ENCODE results near the gene ELMOD3. TPM values are rescaled to one million over a fixed set of nuclear protein-coding genes. Genes with fewer than 3 reads are reported as not detected.

Gene ELMOD3
- polyA plus RNA-seq, 2 of the 4 experiments (the other 2 are of a cell fraction): 17.8 to 29.9 TPM

GRCh38 chr2:85401464-85401805 is 46.9 kb downstream of the ELMOD3 start:
- Histone ChIP-seq H3K4me3 (no peak overlapping the region), H3K4me2 (no peak overlapping the region), H3K9me3 (peaks cover 12% of the 10 kb centered on the region; the same call in 2 of the 3 replicates), H3K4me1 (no peaks in the 10 kb centered on the region), H3K27ac (no peak overlapping the region)
- no peak for DNase-seq (ENCODE audit: low read depth in 1 of 2, low spot score in 1 of 2)
- TF ChIP-seq RAD21 (conservative IDR thresholded peaks at IDR 0.05 in 1 of 2, IDR thresholded peaks at IDR 0.05 in 1 of 2) (no peak), NR3C1 (IDR thresholded peaks at IDR 0.05) (no peak), FOXS1 (CRISPR knock-in tag; IDR thresholded peaks at IDR 0.05) (no peak), HOXB13 (CRISPR knock-in tag; IDR thresholded peaks at IDR 0.05; ENCODE audit: low read depth) (no peak), ZFP36 (IDR thresholded peaks at IDR 0.05; ENCODE audit: borderline replicate concordance, partially characterized antibody) (no peak), EHF (CRISPR knock-in tag; IDR thresholded peaks at IDR 0.05) (no peak), EP300 (IDR thresholded peaks at IDR 0.05) (no peak), MAZ (IDR thresholded peaks at IDR 0.05; ENCODE audit: borderline replicate concordance, low read depth, low read length) (no peak), SREBF2 (IDR thresholded peaks at IDR 0.05) (no peak), NPAS2 (CRISPR knock-in tag; IDR thresholded peaks at IDR 0.05; ENCODE audit: borderline replicate concordance) (no peak), SMC3 (IDR thresholded peaks at IDR 0.05) (no peak), HOXB5 (CRISPR knock-in tag; IDR thresholded peaks at IDR 0.05) (no peak), HEYL (CRISPR knock-in tag; IDR thresholded peaks at IDR 0.05) (no peak), KDM5A (IDR thresholded peaks at IDR 0.05) (no peak), RARB (CRISPR knock-in tag; IDR thresholded peaks at IDR 0.05) (no peak)
- TF ChIP-seq, protein P1, sequence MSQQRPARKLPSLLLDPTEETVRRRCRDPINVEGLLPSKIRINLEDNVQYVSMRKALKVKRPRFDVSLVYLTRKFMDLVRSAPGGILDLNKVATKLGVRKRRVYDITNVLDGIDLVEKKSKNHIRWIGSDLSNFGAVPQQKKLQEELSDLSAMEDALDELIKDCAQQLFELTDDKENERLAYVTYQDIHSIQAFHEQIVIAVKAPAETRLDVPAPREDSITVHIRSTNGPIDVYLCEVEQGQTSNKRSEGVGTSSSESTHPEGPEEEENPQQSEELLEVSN (IDR thresholded peaks at IDR 0.05; ENCODE audit: borderline replicate concordance, low read depth): no peak
- TF ChIP-seq, protein P2, sequence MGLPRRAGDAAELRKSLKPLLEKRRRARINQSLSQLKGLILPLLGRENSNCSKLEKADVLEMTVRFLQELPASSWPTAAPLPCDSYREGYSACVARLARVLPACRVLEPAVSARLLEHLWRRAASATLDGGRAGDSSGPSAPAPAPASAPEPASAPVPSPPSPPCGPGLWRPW (IDR thresholded peaks at IDR 0.05): no peak
- POLR2A ChIA-PET: no interaction called here
- WGBS (ENCODE audit: missing lambda C conversion rate): 85% methylated on average over 7 of the region's 7 CpGs
- peak; percentile 15 to 39; a peak in 2 of 6 replicates for ATAC-seq
- no peak for FAIRE-seq
- CTCF ChIA-PET: interaction anchor here (0.8 to 41.9 kb wide), 6 partner anchors 11 to 334 kb away, joined by 3 to 1185 read pairs (median 9); partner anchors contain the start of genes GGCX and MAT2A

GRCh38 chr2:85401844-85402243 is 47.3 kb downstream of the ELMOD3 start:
- Histone ChIP-seq H3K4me2 (no peak overlapping the region), H3K4me3 (no peak overlapping the region), H3K27ac (no peak overlapping the region), H3K4me1 (no peaks in the 10 kb centered on the region), H3K9me3 (peaks cover 12% of the 10 kb centered on the region; the same call in 2 of the 3 replicates)
- ChIA-PET POLR2A (no interaction called here), CTCF (interaction anchor here (1.1 to 41.9 kb wide), 4 partner anchors 11 to 335 kb away, joined by 3 to 1185 read pairs (median 15); partner anchors contain the start of genes GGCX and MAT2A)
- TF ChIP-seq EP300 (IDR thresholded peaks at IDR 0.05) (no peak), TP53 (CRISPR knock-in tag; IDR thresholded peaks at IDR 0.05) (no peak), ZFP36 (IDR thresholded peaks at IDR 0.05; ENCODE audit: borderline replicate concordance, partially characterized antibody) (no peak), MYC (IDR thresholded peaks at IDR 0.05; ENCODE audit: borderline replicate concordance, low read length) (no peak), PBX3 (IDR thresholded peaks at IDR 0.05) (no peak), BCL3 (IDR thresholded peaks at IDR 0.05) (no peak), HOXA7 (CRISPR knock-in tag; IDR thresholded peaks at IDR 0.05) (no peak), HDAC2 (IDR thresholded peaks at IDR 0.05) (no peak), SREBF2 (IDR thresholded peaks at IDR 0.05) (no peak), GATA3 (IDR thresholded peaks at IDR 0.05; ENCODE audit: borderline replicate concordance) (no peak)
- TF ChIP-seq, protein P3, sequence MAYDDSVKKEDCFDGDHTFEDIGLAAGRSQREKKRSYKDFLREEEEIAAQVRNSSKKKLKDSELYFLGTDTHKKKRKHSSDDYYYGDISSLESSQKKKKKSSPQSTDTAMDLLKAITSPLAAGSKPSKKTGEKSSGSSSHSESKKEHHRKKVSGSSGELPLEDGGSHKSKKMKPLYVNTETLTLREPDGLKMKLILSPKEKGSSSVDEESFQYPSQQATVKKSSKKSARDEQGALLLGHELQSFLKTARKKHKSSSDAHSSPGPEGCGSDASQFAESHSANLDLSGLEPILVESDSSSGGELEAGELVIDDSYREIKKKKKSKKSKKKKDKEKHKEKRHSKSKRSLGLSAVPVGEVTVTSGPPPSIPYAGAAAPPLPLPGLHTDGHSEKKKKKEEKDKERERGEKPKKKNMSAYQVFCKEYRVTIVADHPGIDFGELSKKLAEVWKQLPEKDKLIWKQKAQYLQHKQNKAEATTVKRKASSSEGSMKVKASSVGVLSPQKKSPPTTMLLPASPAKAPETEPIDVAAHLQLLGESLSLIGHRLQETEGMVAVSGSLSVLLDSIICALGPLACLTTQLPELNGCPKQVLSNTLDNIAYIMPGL (CRISPR knock-in tag; IDR thresholded peaks at IDR 0.05; ENCODE audit: borderline replicate concordance): no peak
- no peak for FAIRE-seq
- DNase-seq (ENCODE audit: low read depth in 1 of 2, low spot score in 1 of 2): no peak
- ATAC-seq: peak in 1 of 2 experiments; percentile 11; a peak in 2 of 6 replicates
- 89% methylated on average over 8 of the region's 8 CpGs for WGBS (ENCODE audit: missing lambda C conversion rate)

Measured in A549 (cell line).